Rectal smooth muscle tissue (tissue), 1 donor: ENCODE data around the gene CDCA8.

Experiments
- H3K27ac ChIP-seq: one replicate; pipeline ENCODE4 v1.7.0; 2013; ENCODE audit warnings: low read depth, low read length, inconsistent platforms
- H3K27me3 ChIP-seq: one replicate; pipeline ENCODE4 v1.7.0; 2013; ENCODE audit warnings: low read length; ENCODE audit not compliant: control insufficient read depth, insufficient read depth
- H3K36me3 ChIP-seq: one replicate; pipeline ENCODE4 v1.7.0; 2013; ENCODE audit warnings: low read length; ENCODE audit not compliant: control insufficient read depth, insufficient read depth
- H3K4me1 ChIP-seq: one replicate; pipeline ENCODE4 v1.7.0; 2013; ENCODE audit warnings: low read length; ENCODE audit not compliant: control insufficient read depth, insufficient read depth
- H3K4me3 ChIP-seq: one replicate; pipeline ENCODE4 v1.7.0; 2013; ENCODE audit warnings: low read length
- H3K9ac ChIP-seq: one replicate; pipeline ENCODE4 v1.7.0; 2013; ENCODE audit warnings: low read length

CDCA8 gene

DNA sequence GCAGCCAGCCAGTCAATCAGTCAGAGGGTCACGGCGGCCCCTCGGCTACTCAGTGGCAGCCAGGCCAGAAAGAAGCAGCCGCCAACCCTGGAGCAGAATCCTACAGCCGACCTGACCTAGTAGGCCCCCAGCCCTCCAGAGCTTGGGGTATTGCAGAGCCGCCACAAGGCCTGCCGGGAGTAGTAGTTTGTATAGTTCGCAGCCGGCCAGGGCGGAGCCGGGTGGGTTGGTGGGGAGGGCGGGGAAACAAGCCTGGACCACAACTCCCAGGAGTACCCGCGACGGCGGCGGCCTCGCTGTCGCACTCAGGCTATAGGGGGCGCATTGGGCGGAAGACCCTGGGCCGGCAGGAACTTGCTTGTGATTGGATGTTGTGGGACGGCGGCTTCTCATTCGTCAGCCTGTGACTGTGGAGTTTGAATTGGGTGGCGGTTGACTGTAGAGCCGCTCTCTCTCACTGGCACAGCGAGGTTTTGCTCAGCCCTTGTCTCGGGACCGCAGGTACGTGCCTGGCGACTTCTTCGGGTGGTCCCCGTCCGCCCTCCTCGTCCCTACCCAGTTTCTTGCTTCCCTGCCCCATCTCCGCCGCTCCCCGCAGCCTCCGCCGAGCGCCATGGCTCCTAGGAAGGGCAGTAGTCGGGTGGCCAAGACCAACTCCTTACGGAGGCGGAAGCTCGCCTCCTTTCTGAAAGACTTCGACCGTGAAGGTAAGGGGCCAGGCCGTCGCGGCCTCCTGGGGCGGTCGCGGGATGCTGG lies at the start of gene CDCA8:
CDCA8 (plus strand) TSS at position 439 of the 756 bp plus-strand sequence; CDS start at position 614, 175 bp downstream.
- H3K27ac ChIP-seq = peak within 1 kb of the TSS; percentile 83
- H3K4me1 ChIP-seq = peaks cover 14% of the 10 kb centered on the region
- peak within 1 kb of the TSS; percentile 66 for H3K9ac ChIP-seq
- H3K27me3 ChIP-seq = no peaks in the 10 kb centered on the region
- H3K4me3 ChIP-seq = peak within 1 kb of the TSS; percentile 95
- peaks cover 2% of the 10 kb centered on the region for H3K36me3 ChIP-seq

DNA sequence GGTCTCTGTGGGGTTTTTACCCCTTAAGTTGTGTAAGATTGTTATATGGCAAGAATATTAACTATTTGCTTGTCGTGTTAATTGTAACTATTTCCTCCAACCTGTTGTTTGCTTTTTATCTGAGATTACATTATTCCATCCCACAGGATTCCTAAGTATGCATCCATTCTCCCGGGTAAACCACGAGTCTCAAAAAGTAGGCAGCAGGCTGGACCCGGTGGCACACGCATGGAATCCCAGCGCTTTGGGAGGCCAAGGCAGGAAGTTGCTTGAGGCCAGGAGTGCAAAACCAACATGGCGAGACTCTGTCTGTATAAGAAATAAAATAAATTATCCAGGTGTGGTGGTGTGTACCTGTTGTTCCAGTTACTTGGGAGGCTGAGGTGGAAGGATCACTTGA lies 45.0 kb upstream of the CDCA8 start:
- no peaks in the 10 kb centered on the region for H3K27me3 ChIP-seq
- no peak overlapping the region for H3K9ac ChIP-seq
- H3K4me3 ChIP-seq = no peak overlapping the region
- no peaks in the 10 kb centered on the region for H3K4me1 ChIP-seq
- no peaks in the 10 kb centered on the region for H3K36me3 ChIP-seq
- H3K27ac ChIP-seq = no peak overlapping the region

DNA sequence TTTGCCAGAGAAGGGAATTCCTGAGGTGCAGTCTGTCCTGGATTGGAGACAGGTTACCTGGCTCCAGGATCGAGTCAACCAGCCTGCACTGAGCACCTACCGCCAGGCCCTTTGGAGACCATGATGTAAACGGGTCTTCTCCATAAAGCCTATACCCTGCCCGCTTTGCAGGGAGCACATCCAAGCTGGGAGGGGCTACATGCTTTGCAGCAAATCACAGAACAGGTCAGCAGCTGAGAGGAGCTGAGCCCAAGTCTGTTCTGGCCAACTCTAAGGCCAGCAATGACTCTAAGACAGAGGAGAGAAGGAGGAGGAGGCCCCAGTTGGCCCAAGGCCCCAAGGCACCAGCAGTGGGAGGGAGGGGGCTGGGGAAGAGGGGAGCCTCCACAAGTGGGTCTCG lies 42.1 kb upstream of the CDCA8 start:
- no peak overlapping the region for H3K9ac ChIP-seq
- no peak overlapping the region for H3K4me3 ChIP-seq
- no peaks in the 10 kb centered on the region for H3K27me3 ChIP-seq
- no peak overlapping the region for H3K27ac ChIP-seq
- H3K36me3 ChIP-seq = no peaks in the 10 kb centered on the region
- H3K4me1 ChIP-seq = no peaks in the 10 kb centered on the region

DNA sequence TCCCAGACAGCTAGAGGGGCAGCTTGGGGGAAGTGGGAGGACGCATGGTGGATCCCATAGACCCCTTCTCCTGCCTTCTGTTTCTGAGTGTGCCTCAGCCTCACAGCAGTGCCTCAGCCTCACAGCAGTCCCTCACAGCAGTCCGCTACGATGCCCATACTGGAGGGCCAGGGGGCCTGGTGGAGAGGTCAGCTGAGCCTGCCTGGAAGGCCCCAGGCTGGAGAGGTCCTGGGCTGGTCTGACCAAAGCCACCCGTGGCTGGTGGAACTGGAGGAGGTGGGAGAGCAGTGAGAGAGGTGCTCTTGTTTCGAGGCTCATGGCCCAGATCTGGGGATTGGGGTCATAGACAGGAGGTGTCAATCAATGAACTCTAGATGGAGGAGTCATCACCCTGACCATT lies 41.6 kb upstream of the CDCA8 start:
- Histone ChIP-seq H3K27ac (no peak overlapping the region), H3K9ac (no peak overlapping the region), H3K36me3 (no peaks in the 10 kb centered on the region), H3K27me3 (no peaks in the 10 kb centered on the region), H3K4me3 (no peak overlapping the region), H3K4me1 (no peaks in the 10 kb centered on the region)

DNA sequence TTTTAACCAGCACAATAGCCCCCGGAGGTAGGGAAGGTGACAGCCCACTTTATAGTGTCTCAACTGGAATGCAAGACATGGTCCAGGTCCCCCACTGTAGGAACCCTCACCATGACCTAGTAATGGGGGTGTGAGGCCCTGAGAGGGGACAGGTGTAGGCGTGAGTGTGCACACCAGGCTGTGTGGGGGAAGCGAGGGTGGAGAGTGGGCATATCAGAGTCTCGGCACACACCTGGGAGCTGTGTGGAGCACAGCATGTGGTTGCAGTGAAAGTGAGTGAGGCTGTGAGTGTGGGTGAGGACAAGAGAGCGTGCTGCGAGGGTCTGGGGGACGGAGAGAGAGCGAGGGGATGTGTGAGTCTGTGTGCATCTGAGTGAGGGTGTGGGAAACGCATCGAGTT lies 40.5 kb upstream of the CDCA8 start:
- Histone ChIP-seq H3K4me1 (no peaks in the 10 kb centered on the region), H3K27me3 (no peaks in the 10 kb centered on the region), H3K9ac (no peak overlapping the region), H3K36me3 (no peaks in the 10 kb centered on the region), H3K4me3 (no peak overlapping the region), H3K27ac (no peak overlapping the region)

DNA sequence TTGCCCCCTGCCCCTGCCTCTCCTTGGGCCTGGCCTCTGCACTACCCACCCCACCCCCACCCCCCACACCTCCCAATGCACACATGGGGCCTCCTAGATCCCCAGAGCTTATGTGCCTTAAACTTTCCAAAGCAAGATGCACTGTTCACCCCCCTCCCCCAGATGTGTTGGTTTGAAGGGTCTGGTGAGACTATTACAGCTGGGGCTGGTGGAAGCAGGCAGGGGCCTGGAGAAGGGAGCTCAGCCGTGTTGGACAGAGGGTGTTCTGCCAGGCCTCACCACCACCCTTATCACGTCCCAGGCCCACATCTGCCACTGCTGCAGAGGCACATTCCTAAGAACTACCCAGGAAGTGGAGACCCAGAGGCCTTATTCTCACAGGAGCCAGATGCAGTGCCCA lies 39.3 kb upstream of the CDCA8 start:
- Histone ChIP-seq H3K36me3 (no peaks in the 10 kb centered on the region), H3K9ac (no peak overlapping the region), H3K4me1 (no peaks in the 10 kb centered on the region), H3K27ac (no peak overlapping the region), H3K27me3 (no peaks in the 10 kb centered on the region), H3K4me3 (no peak overlapping the region)

DNA sequence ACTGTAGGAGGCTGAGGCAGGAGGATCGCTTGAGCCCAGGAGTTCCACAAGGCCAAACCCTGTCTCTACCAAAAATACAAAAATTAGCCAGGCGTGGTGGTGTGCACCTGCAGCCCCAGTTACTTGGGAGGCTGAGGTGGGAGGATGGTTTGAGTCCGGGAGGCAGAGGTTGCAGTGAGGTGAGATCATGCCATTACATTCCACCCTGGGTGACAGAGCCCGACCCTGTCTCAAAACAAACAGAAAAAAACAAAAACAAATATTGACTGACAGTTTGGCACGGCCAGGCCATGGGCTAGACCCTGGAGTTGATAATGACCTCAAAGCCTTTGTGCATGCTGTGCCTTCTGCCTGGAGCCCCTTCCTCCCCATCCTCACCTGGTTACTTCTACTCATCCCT lies 38.4 kb upstream of the CDCA8 start:
- Histone ChIP-seq H3K4me3 (no peak overlapping the region), H3K27me3 (no peaks in the 10 kb centered on the region), H3K4me1 (no peaks in the 10 kb centered on the region), H3K36me3 (no peaks in the 10 kb centered on the region), H3K27ac (no peak overlapping the region), H3K9ac (no peak overlapping the region)

DNA sequence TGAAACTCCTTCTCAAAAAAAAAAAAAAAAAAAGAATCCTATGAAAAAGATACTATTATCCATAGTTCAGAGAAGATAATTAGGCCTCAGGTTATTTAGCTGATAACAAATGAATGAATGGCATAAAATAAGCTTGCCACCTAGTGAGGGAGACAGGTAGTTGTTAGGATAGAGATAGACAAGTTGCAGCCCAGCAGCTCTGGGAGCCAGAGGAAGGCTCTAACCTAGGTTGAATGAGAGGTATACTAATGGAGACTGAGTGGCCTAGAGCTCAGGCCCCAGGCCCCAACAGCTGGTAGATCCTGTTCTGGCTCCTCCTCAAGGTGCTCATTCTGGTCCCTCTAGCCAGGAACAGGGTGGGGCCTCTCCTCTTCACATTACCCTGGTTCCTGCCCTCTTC lies 37.0 kb upstream of the CDCA8 start:
- Histone ChIP-seq H3K4me1 (no peaks in the 10 kb centered on the region), H3K27me3 (no peaks in the 10 kb centered on the region), H3K36me3 (no peaks in the 10 kb centered on the region), H3K4me3 (no peak overlapping the region), H3K27ac (no peak overlapping the region), H3K9ac (no peak overlapping the region)

DNA sequence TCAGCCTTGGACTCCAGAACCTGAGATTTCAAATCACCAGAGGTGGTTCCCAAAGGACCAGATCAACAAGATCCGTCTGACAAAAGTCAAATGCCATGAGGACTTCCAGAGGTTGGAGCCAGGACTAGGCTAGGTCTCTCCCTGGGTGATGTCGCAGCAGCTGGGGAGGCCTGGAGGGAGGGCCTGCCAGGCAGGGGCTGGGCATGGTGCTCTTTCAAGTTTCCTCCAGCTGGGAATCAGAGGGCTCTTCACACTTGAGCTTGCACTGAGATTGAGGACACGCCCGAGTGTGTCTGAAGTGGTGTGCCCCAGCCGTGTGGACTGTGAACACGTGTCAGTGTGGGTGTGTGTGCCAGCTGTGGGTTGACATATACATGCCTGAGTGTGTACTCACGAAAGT lies 36.3 kb upstream of the CDCA8 start:
- Histone ChIP-seq H3K4me3 (no peak overlapping the region), H3K36me3 (no peaks in the 10 kb centered on the region), H3K9ac (no peak overlapping the region), H3K27me3 (no peaks in the 10 kb centered on the region), H3K27ac (no peak overlapping the region), H3K4me1 (no peaks in the 10 kb centered on the region)

DNA sequence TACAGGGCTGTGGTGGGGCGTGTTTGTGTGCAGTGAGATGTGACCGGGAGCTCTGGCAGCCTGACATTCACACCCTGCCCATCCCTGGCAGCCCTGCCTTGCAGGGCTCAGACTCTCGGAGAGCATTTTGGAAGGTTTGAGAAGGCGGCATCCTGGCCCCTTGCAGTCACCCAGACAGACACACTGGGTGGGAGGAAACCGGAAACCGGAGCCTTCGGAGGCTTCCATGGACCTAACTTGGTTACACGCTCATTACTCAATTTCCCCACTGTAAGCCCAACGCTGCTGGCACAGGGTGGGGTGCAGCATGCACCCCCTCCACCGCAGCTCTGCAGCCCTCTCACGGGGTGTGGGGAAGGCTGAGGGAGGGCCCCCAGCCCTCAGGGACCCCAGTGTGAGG lies 35.4 kb upstream of the CDCA8 start:
- Histone ChIP-seq H3K36me3 (no peaks in the 10 kb centered on the region), H3K4me3 (no peak overlapping the region), H3K4me1 (no peaks in the 10 kb centered on the region), H3K27ac (no peak overlapping the region), H3K9ac (no peak overlapping the region), H3K27me3 (no peaks in the 10 kb centered on the region)

DNA sequence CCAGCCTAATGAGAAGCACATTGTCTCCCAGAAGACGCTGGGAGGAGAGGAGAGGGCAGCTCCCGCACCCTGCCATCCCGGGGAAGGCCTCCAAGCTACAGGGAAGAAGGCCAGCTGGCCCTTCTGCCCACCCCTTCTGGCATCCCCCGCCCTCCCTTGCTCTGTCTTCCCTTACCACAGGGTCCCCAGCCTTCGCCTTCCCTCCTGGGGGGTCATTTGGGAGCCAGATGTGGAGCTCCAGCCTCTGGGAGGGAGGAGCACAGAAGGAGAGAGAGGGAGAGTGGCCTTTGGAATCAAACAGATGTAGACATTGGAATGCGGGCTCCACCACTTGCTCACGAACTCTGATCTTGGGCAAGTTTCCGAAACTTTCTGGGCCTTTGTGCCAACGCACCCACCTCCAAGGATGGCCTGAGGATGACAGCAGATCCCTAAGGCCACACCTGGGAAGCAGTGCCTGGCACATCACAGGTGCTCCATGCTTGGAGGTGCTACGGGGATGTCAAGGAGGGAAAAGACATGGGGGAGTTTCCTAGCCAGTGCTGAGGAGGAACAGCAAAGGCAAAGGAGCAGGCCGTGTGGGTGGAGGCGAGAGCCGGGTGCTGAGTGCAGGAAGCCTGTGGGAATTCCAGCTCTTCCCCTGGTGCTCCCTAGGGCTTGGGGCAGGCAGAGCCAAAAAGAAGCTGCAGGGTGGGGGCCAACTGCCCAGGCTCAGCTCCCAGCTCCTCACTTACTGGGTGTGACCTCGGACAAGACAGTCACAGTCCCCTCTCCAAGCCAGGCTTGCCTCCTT lies 34.5 kb upstream of the CDCA8 start:
- no peaks in the 10 kb centered on the region for H3K36me3 ChIP-seq
- H3K4me3 ChIP-seq = no peak overlapping the region
- H3K27ac ChIP-seq = no peak overlapping the region
- no peaks in the 10 kb centered on the region for H3K4me1 ChIP-seq
- no peak overlapping the region for H3K9ac ChIP-seq
- H3K27me3 ChIP-seq = no peaks in the 10 kb centered on the region

DNA sequence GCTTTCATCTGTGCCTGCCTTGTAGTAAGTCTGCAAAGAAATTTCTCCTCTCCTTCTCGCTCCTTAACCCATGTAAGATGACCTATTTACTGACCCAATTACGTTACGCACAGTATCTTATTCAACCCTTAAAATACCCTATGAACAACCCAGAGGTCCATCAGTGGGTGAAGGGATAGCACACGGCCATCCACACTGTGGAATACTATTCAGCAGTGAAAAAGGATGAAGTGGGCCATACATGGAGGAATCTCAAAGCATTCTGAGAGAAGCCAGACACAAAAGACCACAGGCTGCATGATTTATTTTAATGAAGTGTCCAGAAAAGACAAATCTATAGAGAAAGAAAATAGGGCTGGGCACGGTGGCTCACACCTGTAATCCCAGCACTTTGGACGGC lies 33.8 kb upstream of the CDCA8 start:
- Histone ChIP-seq H3K9ac (no peak overlapping the region), H3K36me3 (no peaks in the 10 kb centered on the region), H3K4me3 (no peak overlapping the region), H3K27me3 (no peaks in the 10 kb centered on the region), H3K27ac (no peak overlapping the region), H3K4me1 (no peaks in the 10 kb centered on the region)

DNA sequence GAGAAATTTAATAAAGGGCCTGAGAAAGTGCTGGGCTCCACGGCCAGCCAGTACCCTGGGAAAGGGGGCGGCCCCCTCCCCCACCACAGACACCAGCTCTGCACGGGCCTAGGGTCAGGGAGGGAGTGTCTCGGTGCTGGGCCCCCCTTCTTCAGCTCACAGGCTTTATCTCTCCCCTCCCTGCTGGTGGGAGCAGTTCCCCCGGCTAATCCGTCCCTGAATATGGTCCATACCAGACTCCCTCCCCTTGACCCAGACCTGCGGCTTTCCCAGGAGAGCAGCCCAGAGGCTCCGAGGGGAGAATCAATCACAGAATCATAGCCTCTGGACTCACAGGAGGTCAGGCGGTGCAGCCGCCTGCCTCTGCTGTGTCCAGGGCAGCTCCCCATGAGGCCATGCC lies 31.7 kb upstream of the CDCA8 start:
- no peaks in the 10 kb centered on the region for H3K27me3 ChIP-seq
- no peak overlapping the region for H3K4me3 ChIP-seq
- H3K4me1 ChIP-seq = no peaks in the 10 kb centered on the region
- no peaks in the 10 kb centered on the region for H3K36me3 ChIP-seq
- H3K27ac ChIP-seq = no peak overlapping the region
- H3K9ac ChIP-seq = no peak overlapping the region
